PFSK-1 (cell line): ENCODE results near the gene SCARB1.

Source experiments
- FOXP2 ChIP-seq: optimal IDR thresholded peaks from 2 replicates; pipeline ENCODE3; 2011; ENCODE audit warnings: borderline replicate concordance, control low read depth, inconsistent platforms; ENCODE audit not compliant: insufficient read depth; ENCODE audit errors: extremely low read length, extremely low read depth
- POLR2AphosphoS5 ChIP-seq: IDR thresholded peaks from 2 replicates; pipeline ENCODE4 v1.6.1; 2012; ENCODE audit warnings: low read depth, mild to moderate bottlenecking, control low read depth, low read length, moderate library complexity
- SIN3A ChIP-seq: IDR thresholded peaks from 2 replicates; pipeline ENCODE4 v1.6.1; 2012; ENCODE audit warnings: mild to moderate bottlenecking, low read length, moderate library complexity, borderline replicate concordance; ENCODE audit not compliant: insufficient read depth
- TAF1 ChIP-seq: IDR thresholded peaks from 2 replicates; pipeline ENCODE4 v1.6.1; 2012; ENCODE audit warnings: low read length, control low read depth, borderline replicate concordance; ENCODE audit not compliant: insufficient read depth
- TF ChIP-seq, protein P1 (sequence below), 2 experiments: IDR thresholded peaks; 2 replicates each; pipeline versions ENCODE4 v1.6.1 to v1.8.0; 2011 to 2012; ENCODE audit warnings: low read depth in 2 of 2, low read length in 2 of 2, control low read depth in 1 of 2, inconsistent platforms in 1 of 2, mild to moderate bottlenecking in 1 of 2, moderate library complexity in 1 of 2; ENCODE audit not compliant: insufficient read depth in 1 of 2

SCARB1 gene

DNA sequence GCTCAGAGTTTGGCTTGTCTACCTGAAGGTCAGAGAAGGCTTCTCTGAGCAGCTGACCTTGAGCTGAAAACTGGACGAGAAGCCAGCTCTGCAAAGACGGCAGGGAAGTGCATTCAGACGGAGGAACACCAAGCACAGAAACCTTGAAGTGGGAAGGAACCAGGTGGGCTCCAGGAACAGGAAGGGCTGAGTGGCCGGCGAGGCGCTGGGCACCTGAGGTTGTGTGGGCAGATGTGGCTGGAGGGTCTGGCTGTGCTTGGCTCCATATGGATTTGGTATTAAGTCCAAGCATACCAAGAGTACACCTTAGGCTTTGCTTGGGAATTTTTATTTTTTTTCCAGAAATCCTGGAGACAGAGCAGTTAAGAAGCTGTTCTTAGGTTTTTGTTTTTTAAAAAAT is 130.6 kb downstream of the SCARB1 start:
- TF ChIP-seq TAF1: no peak
- no peak for TF ChIP-seq POLR2AphosphoS5
- no peak for TF ChIP-seq FOXP2
- TF ChIP-seq SIN3A: no peak
- TF ChIP-seq, protein P1, sequence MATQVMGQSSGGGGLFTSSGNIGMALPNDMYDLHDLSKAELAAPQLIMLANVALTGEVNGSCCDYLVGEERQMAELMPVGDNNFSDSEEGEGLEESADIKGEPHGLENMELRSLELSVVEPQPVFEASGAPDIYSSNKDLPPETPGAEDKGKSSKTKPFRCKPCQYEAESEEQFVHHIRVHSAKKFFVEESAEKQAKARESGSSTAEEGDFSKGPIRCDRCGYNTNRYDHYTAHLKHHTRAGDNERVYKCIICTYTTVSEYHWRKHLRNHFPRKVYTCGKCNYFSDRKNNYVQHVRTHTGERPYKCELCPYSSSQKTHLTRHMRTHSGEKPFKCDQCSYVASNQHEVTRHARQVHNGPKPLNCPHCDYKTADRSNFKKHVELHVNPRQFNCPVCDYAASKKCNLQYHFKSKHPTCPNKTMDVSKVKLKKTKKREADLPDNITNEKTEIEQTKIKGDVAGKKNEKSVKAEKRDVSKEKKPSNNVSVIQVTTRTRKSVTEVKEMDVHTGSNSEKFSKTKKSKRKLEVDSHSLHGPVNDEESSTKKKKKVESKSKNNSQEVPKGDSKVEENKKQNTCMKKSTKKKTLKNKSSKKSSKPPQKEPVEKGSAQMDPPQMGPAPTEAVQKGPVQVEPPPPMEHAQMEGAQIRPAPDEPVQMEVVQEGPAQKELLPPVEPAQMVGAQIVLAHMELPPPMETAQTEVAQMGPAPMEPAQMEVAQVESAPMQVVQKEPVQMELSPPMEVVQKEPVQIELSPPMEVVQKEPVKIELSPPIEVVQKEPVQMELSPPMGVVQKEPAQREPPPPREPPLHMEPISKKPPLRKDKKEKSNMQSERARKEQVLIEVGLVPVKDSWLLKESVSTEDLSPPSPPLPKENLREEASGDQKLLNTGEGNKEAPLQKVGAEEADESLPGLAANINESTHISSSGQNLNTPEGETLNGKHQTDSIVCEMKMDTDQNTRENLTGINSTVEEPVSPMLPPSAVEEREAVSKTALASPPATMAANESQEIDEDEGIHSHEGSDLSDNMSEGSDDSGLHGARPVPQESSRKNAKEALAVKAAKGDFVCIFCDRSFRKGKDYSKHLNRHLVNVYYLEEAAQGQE (IDR thresholded peaks at IDR 0.05; ENCODE audit: insufficient read depth in 1 of 2, low read depth in 2 of 2, low read length in 2 of 2): no peak

DNA sequence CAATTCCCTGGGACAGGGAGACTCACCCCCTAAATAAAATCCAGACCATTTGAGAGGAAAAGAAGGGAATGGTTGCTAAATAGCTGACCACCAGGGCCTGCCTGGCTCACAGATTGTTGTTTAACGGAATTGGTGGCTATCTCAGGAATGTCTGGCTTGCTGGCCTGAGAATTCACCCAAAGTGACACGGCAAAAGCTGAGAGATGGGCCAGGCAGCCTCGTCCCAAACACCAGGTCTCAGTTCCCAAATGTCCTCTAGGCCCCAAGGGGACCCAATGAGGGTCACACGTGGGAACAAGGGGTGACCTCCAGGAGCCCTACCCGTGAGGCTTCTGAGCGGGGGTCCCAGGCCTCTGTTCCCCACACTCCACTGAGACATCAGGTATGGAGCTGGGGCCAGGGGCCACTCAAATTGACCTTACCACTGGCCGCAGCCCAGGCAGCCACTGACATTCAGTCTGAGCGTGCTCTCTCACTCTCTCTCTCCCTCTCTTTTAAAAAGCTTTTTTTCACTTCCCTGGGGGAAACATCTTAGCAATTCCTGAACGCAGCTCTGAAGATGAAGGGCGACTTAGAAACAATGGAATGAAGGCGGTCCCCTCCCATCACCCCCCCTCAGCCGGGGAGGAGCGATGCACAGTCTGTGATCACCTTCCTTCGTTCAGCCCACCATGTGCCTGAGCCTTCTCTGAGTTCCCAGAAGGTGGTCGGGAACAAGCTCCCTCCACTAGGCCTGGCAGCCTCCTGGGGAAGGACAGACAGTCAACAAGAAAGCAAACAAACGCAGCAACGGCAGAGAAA is 131.2 kb downstream of the SCARB1 start:
- TF ChIP-seq POLR2AphosphoS5 (no peak), TAF1 (no peak), SIN3A (no peak), FOXP2 (no peak)
- TF ChIP-seq, protein P1 (IDR thresholded peaks at IDR 0.05; ENCODE audit: insufficient read depth in 1 of 2, low read depth in 2 of 2, low read length in 2 of 2): no peak

DNA sequence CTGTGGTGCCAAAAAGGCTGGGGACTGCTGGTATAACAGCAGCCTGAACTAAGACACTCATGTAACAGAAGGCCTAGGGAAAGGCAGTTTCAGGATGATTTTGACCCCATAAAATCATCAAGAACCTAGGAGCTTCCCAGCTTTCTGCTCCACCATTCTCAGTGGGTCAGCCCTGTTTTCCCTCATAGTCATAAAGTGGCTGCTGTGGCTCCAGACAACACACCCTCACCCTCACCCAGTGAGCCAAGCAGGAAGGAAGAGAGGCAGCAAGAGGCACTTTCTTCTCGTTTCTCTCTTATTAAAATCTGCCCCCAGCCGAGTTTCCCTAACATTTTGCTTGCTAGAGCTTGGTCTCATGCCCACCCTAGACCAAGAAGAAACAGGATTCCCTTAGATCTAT is 131.8 kb downstream of the SCARB1 start:
- TF ChIP-seq, protein P1 (IDR thresholded peaks at IDR 0.05; ENCODE audit: insufficient read depth in 1 of 2, low read depth in 2 of 2, low read length in 2 of 2): no peak
- TF ChIP-seq POLR2AphosphoS5 (no peak), SIN3A (no peak), TAF1 (no peak), FOXP2 (no peak)

DNA sequence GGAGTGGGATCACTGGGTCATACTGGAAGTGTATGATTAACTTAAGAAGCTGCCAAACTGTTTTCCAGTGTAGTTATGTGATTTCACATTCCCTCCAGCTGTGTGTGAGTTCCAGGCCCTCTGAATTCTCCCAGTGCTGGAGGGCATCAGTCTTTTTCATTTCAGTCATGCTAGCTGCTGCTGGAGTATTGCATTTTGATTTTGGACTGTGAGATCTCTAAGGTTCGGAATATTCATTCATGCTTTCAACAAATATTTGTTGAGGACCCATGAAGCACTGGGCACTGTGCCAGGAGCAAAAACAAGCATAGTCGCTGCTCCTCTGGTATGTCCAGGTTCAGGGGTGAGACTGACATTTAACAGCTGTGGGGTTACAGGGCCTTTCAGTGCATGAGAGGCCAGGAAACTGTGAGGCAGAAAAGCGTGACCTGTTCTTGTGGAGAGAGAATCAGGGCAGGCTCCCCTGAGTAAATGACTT is 133.2 kb downstream of the SCARB1 start:
- no peak for TF ChIP-seq FOXP2
- no peak for TF ChIP-seq SIN3A
- TF ChIP-seq TAF1: no peak
- TF ChIP-seq, protein P1 (IDR thresholded peaks at IDR 0.05; ENCODE audit: insufficient read depth in 1 of 2, low read depth in 2 of 2, low read length in 2 of 2): no peak

DNA sequence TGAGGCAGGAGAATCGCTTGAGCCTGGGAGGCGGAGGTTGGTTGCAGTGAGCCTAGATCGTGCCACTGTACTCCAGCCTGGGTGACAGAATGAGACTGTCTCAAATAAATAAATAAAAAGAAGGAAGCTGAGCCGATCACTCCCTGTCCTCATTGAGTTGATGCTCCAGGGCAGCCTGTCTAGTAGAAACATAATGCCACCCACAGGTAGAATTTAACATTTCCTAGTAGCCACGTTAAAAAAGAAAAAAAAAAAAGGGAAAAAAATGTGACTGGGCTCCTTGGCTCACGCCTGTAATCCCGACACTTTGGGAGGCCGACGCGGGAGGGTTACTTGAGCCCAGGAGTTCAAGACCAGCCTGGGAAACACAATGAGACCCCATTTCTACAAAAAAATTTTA is 135.7 kb downstream of the SCARB1 start:
- TF ChIP-seq POLR2AphosphoS5: no peak
- no peak for TF ChIP-seq TAF1
- TF ChIP-seq SIN3A: no peak
- no peak for TF ChIP-seq FOXP2
- TF ChIP-seq, protein P1 (IDR thresholded peaks at IDR 0.05; ENCODE audit: insufficient read depth in 1 of 2, low read depth in 2 of 2, low read length in 2 of 2): no peak
